ENCODE data around the gene RHOBTB1. TPM values are rescaled to one million over a fixed set of nuclear protein-coding genes. Genes with fewer than 3 reads are reported as not detected.

Gene RHOBTB1
- total RNA-seq = 10 to 100 TPM in 1 of 4 donors, 1 to 10 TPM in 3; 2.8 to 37.9 (median 3.7) TPM

- H3K27ac ChIP-seq = peak within 1 kb of the TSS; percentile 89
- peak within 1 kb of the TSS; percentile 93 for H3K4me3 ChIP-seq
- TF ChIP-seq CTCF (IDR thresholded peaks at IDR 0.05) (no peak), POLR2AphosphoS5 (IDR thresholded peaks at IDR 0.05) (peak in 1 of 3 donors; percentile 26), EP300 (IDR thresholded peaks at IDR 0.05) (no peak), POLR2A (IDR thresholded peaks at IDR 0.05) (peak; percentile 30 to 57)
- H3K36me3 ChIP-seq = no peaks in the 10 kb centered on the region
- 5% methylated on average over 4 of the region's 77 CpGs for WGBS
- DNase-seq (ENCODE audit: low spot score in 2 of 2) = peak; percentile 84 to 85
- peaks cover 21% of the 10 kb centered on the region for H3K4me1 ChIP-seq
- H3K9me3 ChIP-seq = no peaks in the 10 kb centered on the region
- H3K27me3 ChIP-seq = no peaks in the 10 kb centered on the region
Observed at GRCh38 chr10:60944058-60944909, at the start of gene RHOBTB1. Gene RHOBTB1 (minus strand): TSS chr10:60944185. CDS start chr10:60911542, 32,643 bp downstream.

GRCh38 chr10:60992636-60993035 lies 48.7 kb upstream of the RHOBTB1 start:
- TF ChIP-seq POLR2AphosphoS5 (IDR thresholded peaks at IDR 0.05) (no peak), CTCF (IDR thresholded peaks at IDR 0.05) (no peak)
- no peaks in the 10 kb centered on the region for H3K4me1 ChIP-seq
- no peak for DNase-seq (ENCODE audit: low spot score in 2 of 2)
- H3K27ac ChIP-seq = no peak overlapping the region
- no peaks in the 10 kb centered on the region for H3K36me3 ChIP-seq
- H3K9me3 ChIP-seq = no peaks in the 10 kb centered on the region
- H3K27me3 ChIP-seq = no peaks in the 10 kb centered on the region
- H3K4me3 ChIP-seq = no peak overlapping the region
- WGBS = 53% methylated on average over 1 of the region's 1 CpG

GRCh38 chr10:60990663-60991062 lies 46.7 kb upstream of the RHOBTB1 start:
- no peak for TF ChIP-seq POLR2A (IDR thresholded peaks at IDR 0.05)
- no peak for TF ChIP-seq CTCF (IDR thresholded peaks at IDR 0.05)
- no peak for TF ChIP-seq EP300 (IDR thresholded peaks at IDR 0.05)
- no peak for TF ChIP-seq POLR2AphosphoS5 (IDR thresholded peaks at IDR 0.05)
- no peaks in the 10 kb centered on the region for H3K9me3 ChIP-seq
- H3K27me3 ChIP-seq = no peaks in the 10 kb centered on the region
- H3K36me3 ChIP-seq = no peaks in the 10 kb centered on the region
- H3K27ac ChIP-seq = no peak overlapping the region
- no peak overlapping the region for H3K4me3 ChIP-seq
- no peaks in the 10 kb centered on the region for H3K4me1 ChIP-seq
- WGBS = 71% methylated on average over 1 of the region's 1 CpG
- no peak for DNase-seq (ENCODE audit: low spot score in 2 of 2)

- 94% methylated on average over 4 of the region's 4 CpGs for WGBS
- no peak overlapping the region for H3K27ac ChIP-seq
- H3K27me3 ChIP-seq = no peaks in the 10 kb centered on the region
- no peak overlapping the region for H3K4me3 ChIP-seq
- no peaks in the 10 kb centered on the region for H3K9me3 ChIP-seq
- H3K36me3 ChIP-seq = no peaks in the 10 kb centered on the region
- no peak for DNase-seq (ENCODE audit: low spot score in 2 of 2)
- TF ChIP-seq POLR2A (IDR thresholded peaks at IDR 0.05) (no peak), POLR2AphosphoS5 (IDR thresholded peaks at IDR 0.05) (no peak), EP300 (IDR thresholded peaks at IDR 0.05) (no peak), CTCF (IDR thresholded peaks at IDR 0.05) (no peak)
- no peaks in the 10 kb centered on the region for H3K4me1 ChIP-seq
Observed at GRCh38 chr10:60989400-60989876, 45.5 kb upstream of the RHOBTB1 start.

- no peak overlapping the region for H3K4me3 ChIP-seq
- 45% methylated on average over 3 of the region's 3 CpGs for WGBS
- no peaks in the 10 kb centered on the region for H3K4me1 ChIP-seq
- H3K27ac ChIP-seq = no peak overlapping the region
- H3K36me3 ChIP-seq = no peaks in the 10 kb centered on the region
- H3K27me3 ChIP-seq = no peaks in the 10 kb centered on the region
- no peak for TF ChIP-seq POLR2A (IDR thresholded peaks at IDR 0.05)
- TF ChIP-seq CTCF (IDR thresholded peaks at IDR 0.05) = no peak
- TF ChIP-seq POLR2AphosphoS5 (IDR thresholded peaks at IDR 0.05) = no peak
- TF ChIP-seq EP300 (IDR thresholded peaks at IDR 0.05) = no peak
- no peaks in the 10 kb centered on the region for H3K9me3 ChIP-seq
- no peak for DNase-seq (ENCODE audit: low spot score in 2 of 2)
Observed at GRCh38 chr10:60986791-60987190, 42.8 kb upstream of the RHOBTB1 start.

Measured in suprapubic skin (tissue), 4 donors.